ENCODE measurements around the gene IRAK3.

DNA sequence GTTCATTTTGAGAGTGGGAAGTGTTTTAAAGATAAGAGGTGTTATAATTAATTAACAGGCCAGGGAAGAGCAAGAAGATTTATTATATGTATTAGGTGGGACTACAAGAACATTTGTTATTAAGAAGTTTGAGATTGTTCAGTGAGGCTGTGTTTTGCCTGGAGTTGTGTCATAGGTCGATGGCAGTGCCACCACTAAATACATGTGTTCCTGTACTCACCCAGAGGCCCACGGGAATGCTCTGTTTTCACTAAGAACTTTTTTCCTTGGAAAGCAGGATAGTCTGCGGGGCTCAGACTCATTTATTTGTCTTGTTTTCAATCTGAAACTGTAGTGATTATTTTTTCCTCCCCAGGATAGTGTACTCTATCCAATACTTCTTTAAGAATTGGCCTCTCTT, 10.1 kb downstream of the IRAK3 start:
- TF ChIP-seq CTCF (IDR thresholded peaks at IDR 0.05 in 8 of 11, conservative IDR thresholded peaks at IDR 0.05 in 3 of 11) = no peak
- TF ChIP-seq POLR2A (IDR thresholded peaks at IDR 0.05) = no peak
